HG03571 (cell line): ENCODE results near the gene PDC.

ENCODE experiments used
- ATAC-seq: cut with Tn5 transposase; IDR thresholded peaks from one replicate; pipeline ENCODE4 v1.9.1; 2021; ENCODE audit not compliant: unreplicated experiment

PDC gene

DNA sequence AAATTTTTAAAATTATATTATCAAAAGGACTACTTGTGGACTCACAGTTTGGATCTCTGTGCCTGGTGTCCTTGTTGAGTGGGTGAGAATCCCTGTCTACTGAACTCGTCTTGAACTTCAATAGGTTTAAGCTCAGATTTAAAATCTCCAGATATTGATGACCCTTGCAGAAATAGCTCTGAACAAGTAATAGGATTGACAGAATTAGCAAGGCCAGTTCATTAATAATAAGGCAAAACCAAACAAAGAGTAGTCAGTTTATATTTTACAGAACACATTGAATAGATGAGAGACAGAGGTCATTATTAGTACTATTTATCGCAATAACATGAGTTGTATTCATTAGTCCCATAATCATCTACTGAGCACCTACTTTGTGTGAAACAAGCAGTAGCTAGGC is at the start of gene PDC:
PDC (minus strand) TSS at position 101 of the 400 bp plus-strand sequence. CDS start 11,655 bp downstream, outside the sequence.
- ATAC-seq, result no peak

DNA sequence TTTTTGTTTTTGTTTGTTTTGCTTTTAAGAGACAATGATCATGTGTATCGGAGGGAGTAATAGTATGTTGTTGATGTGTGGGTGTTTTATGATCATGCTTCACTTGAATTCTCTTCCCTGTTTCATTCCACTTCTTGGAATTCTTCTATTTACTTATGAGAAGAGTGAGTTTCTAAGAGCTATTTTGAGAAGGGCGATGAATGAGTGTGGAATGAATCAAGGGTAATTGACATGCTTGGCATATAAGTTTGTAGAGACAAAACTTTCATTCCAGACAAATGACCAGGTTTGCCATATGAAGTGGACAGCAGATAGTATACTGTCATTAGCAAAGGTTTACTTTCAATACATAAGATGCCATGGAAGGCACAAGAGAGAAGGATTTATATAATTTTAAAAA is 42.3 kb upstream of the PDC start:
- no peak for ATAC-seq

DNA sequence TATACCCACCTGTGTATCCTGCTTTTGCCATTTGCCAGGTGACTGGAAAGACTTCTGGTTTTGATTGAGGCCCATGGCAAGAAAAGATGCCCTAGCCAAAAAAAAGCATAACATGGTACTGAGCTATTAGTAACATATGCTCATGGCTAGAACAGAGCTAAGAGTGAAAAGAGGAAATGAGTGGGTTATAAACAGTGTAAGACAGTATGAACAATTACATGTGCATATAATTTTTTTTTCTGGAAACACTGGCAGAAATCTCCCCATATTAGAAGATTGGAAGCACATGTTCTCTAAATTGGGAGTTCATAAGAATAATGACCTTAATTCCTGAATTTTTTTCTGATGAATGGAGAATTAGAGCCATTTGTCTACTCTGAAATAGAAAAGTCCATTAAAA is 41.2 kb upstream of the PDC start:
- ATAC-seq, result no peak

DNA sequence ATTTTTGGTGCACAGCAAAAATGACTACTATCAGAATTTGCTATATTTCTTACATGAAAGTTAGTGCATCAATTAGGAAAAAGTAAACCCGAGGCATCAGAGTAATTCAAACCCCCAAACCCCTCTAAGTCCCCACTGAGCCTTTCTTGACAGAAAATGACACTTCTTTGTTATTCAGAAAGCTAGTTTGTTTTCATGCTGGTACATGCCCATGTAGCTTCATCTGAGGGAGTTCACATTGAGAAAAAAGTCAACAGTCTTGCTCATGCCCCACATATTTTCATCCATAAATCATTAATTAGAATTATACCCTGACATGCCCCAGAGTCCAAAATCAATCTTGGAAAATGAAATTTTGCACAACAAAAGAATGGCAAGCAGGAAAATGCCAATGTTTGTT is 39.9 kb upstream of the PDC start:
- ATAC-seq, result no peak

DNA sequence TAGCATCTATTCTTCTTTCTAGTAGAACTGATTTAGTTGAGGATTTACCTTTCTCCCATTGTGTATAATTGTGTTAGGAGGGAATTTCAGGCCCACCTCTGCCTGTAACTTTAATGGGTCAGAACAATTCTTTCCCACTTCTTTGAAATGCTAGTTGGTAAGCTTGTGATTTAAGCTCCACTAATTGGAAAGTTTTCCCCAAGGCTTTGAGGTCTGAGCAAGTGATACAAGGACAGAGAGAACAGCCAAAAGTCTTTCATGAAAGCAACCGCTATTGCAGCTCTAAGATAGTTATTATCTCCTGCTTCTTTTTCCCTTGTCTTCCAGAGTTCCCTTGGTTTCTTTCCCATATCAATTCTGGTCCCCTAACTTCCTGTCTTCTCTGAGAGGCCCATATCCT is 38.7 kb upstream of the PDC start:
- ATAC-seq, result no peak

DNA sequence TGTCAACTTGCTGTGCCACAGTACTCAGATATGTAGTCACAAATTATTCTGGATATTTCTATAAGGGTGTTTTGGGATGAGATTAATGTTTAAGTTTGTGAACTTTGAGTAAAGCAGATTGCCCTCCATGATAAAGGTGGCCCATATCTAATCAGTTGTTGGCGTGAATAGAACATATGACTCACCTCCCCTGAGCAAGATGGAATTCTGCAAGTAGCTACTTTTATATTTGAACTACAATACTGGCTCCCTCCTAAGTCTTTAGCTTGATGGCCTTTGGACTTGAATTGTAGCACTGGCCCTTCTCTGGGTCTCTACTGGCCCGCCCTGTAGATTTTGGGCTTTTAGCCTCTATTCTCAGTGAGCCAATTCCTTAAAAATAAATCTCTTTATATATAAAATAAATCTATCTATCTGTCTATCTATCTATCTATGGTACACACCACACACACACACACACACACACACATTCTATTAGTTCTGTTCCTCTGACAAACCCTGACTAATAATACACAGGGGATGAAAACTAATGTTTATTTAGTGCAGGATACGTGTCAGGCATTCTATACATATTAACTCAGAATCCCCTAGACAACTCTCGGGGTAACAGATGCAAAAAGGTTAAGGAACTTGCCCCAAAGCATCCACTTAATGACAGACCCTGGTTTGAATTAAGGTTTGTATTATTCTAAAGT is 37.9 kb upstream of the PDC start:
- no peak for ATAC-seq

DNA sequence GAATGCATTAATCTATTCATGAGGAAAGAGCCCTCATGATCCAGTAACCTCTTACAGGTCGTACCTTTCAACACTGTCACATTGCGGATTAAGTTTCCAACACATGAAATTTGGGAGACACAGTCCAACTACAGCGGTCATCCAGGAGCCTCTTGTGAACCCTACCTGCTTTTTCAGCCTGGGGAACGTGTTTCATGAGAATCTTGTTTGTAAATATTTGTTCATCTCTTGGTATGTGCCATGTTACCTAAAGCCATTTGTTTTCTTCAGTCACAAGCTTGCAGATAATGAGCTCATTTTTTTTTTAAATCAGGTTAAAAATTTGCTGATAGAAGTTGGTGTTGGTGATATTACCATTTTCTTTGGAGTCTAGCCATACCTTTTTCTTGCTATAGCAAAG is 37.2 kb upstream of the PDC start:
- no peak for ATAC-seq

DNA sequence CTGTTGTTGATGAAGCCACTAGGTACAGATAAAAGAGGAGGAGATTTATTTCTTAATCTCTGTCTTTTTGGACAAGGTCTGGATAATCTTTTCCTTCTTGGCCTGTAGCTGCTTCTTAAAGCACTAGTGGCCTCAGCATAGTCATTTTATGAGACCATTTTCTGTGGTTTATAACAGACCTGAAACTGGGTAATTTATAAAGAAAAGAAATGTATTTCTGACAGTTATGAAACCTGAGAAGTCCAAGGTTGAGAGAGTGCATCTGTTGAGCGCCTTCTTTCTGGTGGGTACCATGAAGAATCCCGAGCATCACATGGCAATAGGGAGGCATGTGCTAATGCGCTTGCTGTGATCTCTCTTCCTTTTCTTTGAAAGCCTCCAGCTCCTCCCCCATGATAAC is 36.7 kb upstream of the PDC start:
- ATAC-seq, result no peak

DNA sequence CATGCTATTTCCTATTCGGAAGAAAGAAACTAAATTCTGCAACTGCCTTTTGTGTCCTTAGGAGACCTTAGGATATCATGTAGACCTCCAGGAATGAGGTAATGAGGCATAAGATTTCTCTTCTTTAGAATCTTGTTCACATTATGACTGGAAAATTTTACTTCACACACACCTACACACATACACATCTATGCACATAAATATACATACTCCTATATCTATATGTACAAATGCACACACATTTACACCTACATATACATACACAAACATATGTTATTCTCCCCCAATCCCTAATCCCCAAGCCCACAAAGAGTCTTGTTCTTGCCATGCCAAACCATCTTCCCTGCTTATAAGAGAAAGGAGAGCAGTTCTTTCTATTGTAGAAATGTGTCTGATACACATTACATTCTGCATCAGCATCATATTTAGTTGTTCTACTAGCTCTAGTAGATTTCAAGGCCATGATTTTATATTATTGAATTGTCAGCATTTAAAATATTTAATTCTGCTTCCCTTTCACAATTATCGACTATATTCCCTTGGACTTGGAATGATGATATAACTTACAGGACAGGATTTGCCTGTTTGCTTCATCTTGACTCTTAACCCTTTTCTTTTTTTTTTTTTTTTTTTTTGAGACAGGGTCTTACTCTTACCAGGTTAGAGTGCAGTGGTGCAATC is 35.4 kb upstream of the PDC start:
- no peak for ATAC-seq

DNA sequence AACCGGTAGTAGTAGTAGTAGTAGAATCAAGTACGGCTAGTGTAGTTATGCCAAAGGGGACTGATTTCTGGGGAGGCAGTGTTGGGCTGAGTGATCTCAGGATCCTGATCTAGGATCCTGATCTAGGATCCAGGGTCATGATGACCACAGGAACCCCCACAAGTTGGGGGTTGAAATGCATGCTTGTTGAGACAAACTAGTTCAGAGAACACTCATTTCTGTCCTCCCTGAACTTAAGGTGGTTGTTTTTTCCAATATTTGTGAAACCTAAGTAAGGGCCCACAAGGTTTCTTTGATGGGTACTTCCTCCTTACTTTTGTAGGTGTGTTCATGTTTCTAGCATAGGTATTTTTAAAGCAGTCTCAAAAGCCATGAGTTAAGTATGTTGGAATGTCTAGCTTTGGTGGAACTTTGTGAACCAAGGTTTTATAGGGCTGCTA is 33.9 kb upstream of the PDC start:
- no peak for ATAC-seq

DNA sequence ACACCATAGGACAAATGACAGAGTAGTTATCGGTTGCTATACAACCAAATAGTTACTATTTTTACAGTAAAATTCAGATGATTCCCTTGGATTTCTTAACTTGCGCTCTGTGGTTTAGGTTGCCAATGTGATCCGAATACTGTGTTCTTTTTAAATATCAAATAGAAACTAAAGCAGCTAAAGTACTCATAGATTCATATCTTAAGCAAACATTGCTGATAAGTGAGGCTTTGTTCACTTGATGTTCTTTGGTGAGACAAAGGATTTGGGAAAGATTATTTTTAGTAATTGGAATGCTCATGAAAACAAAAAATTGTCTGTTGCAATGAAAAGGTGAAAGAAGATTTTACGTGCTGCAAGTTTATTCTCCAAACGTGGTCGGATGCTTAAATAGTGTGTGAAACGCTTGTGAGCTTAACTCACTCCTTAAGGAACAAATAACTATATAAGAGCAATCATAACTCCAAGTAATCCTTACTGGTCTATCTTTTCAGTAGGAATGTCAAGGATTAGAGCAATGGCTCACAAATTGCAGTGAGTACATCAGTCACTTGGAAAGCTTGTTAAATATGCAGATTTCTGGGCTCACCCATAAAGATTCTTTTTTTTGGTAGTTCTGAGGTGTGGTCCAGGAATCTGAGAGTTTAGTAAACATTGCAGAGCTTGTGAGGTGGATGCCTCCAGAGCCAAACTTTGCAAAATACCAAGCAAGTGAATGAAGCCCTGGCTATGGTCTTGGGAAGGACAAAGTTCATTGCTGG is 31.8 kb upstream of the PDC start:
- no peak for ATAC-seq

DNA sequence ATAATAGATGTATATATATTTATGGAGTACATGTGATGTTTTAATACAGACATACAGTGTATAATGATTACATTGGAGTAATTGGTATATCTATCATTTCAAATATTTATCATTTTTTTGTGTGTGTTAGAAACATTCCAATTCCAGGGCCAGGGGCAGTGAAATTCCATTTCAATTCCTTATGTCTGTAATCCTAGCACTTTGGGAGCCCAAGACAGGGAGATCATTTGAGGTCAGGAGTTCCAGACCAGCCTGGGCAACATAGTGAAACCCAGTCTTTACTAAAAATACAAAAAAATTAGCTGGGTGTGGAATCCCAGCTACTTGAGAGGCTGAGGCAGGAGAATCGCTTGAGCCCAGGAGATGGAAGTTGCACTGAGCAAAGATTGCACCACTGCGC is 30.4 kb upstream of the PDC start:
- no peak for ATAC-seq

DNA sequence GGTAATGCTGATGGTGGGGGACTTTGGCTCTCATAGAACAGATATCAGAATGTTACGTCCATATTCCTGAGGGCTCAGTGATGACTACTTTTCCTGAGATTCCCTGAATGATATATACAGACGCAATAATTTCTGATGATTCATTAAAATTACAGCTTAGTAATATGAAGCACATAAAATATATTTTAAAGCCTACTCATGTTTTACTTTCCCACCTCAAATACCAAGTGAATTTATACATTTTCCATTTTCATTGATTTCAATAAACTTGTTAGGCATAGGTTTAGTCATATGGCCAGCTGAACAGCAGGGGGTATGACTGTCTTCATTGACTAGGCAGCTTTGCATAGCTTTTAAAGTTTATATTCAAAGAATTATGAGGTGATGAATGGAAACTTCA is 26.2 kb upstream of the PDC start:
- ATAC-seq, result no peak

DNA sequence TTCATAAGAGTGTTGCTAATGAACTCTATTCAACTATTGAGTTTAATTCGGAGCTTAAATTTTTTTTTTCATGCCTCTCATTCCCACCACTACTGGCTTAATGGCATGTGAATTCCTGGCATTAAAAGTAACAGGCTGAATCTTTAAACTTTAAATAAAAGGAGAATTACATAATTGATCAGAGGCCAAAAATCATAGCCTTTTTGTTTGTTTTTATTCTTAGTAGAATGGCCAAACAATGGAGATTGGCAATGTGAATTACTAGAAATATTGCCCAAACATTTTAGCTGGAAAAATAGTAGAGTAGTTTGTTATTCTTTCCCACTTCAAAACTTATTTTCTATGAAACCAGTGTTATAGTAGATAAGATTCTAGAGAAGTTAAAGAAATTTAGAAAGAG is 25.1 kb upstream of the PDC start:
- no peak for ATAC-seq

DNA sequence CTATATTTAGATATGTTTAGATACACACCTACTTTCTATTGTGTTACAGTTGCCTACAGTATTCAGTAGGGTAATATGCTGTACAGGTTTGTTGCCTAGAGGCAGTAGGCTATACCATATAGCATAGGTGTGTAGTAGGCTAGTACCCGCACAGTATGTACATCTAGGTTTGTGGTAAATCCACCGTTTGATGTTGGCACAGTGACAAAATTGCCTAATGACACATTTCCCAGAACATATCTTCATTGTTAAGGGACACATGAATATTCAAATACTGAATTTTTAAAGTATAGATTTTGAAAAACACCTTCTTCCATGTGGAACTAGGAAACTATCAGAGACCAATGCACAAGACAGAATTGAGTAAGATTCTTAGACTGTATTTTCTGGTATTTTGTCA is 22.6 kb upstream of the PDC start:
- no peak for ATAC-seq

DNA sequence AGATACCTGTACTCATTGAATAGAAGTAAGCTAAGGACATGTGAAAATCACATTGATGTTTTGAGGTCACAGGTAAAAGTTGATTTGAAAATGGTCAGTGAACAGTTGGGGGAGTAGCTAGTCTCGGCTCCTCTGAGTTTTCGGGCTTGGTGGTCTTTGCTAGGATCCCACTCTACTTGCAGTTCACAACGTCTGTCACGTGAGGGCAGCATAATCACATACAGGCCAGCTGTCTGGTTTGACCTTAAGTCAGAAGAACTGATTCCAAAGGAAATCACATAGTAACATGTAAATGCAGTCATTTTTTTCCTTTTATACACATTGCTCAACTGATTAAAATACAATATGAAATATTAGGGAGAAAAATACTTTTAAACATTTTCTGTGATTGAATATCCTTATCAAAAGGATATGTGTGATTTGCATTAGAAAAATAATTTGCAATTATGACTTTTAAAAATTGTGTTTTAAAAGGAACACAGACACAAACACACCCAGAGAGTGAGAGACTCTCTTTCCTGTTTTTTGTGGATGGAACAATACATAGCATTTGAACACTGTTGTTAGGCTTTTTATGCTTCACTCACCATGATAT is 21.8 kb upstream of the PDC start:
- ATAC-seq, result peak; percentile 62

DNA sequence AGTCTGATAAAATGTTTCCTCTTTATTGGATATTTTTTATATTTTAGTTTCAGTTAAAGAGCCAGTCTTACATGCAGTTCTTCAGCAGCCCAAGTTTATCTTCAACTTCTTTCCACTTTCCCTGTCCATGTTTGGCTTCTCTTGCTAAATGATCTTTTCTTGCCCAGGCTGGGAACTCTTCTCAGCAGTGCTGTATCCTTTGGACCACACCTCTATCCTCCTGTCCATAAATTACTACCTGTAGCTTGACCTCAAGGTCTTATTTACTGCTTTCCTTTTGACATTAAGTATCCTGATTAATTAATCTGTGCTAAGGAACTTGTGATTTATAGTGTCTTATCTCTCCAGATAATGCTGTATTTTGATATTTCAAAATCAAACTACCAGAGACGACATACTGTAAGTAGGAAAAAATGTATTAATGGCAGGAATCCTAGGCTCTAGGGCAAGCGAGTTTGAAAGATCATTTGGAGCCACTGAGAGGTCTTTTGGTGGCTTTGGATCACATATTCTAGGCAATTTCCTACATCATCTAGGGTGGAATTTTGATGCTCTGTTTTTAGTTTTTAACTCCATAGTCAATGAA is 20.5 kb upstream of the PDC start:
- no peak for ATAC-seq

DNA sequence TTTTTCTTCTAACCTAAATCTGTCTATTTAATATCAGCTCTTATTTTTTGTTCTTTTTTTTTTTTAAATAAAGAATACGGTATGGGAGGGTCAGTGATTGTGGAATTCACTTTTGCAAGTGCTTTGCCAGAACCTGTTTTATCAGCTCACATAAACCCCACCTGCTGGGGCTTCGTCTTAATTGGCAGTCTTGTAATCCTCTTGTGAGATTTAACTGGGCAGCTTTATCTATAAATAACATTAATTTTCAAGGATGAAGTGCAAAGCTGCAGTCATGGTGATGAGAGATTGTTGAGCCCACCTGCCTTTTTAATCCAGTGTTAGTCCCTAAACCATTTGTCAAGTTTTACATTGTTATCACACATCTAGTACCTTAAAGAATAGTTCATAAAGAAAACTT is 18.2 kb upstream of the PDC start:
- no peak for ATAC-seq

DNA sequence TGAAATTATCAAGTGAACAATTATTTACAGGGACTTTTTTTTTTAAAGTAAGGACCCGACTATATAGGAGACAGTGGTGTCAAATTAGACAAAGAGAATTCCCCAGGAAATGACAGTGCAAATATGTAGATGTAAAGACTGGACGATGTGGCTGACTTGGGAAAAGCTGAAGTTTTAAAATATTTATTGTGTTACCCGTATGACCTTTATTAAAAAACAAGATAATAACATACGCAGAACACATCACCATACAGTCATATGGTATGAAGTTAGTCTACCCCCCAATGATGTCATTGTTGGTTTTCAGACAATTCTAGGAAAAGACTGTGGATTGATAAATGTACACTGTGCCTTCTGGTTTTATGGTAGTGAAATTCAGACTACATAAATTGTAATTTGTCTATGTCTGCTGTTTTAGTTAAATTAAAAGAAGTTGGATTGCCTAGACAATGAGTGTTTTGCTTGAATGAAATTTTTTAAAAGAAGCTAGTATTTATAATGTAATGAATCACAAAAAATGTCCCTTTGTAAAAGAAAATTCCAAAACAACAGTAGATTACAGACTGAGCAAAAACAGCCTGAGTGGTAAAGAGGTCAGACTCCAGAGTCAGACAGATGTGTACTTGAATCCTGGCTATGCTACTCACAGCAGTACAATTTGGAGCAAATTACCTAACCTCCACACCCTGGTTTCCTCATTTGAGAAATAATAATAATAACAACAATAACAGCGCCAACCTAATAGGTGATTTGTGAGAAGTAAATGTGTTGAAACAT is 15.5 kb upstream of the PDC start:
- ATAC-seq, result no peak

DNA sequence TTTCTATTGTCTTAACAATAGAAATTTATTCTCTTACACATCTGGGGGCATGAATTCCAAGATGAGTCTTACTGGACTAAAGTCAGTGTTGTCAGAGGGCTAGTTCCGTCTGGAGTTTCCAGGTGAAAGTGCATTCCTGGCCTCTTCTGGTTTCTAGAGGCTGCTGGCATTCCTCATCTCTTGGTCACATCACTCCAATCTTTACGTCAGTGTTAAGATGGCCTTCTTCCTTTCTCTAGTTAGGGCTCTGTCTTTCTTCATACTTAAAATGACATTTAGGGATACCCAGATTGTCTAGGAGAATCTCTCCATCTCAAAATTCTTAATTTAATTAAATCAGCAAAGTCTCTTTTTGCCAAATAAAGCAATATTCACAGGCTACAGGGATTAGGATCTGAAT is 13.3 kb upstream of the PDC start:
- ATAC-seq, result no peak

DNA sequence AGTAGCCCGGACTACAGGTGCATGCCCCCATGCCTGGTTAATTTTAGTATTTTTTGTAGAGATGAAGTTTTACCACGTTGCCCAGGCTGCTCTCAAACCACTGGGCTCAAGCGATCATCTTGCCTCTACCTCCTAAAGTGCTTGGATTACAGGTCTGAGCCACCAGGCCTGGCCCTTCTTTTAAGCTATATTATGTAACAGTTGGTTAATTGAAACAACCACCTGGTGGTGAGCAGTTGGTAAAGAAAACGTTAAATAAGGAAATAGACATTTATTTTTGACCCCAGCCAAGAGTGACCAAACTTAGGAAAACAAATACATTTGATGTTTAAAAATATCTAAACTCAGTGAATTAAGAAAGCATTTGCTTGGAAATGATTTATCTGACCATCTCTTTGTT is 12.1 kb upstream of the PDC start:
- no peak for ATAC-seq
